Gastroesophageal sphincter (tissue), 3 donors: ENCODE results near the gene NOTO.

ENCODE experiments used
- CTCF ChIP-seq, 4 experiments: fragments of 200-600 bp in 2 of 4; fragments of 450-650 bp in 2 of 4; sonication (generic) in 1 of 4; IDR thresholded peaks; one replicate each; pipeline ENCODE4 v1.5.1; 2017 to 2019; ENCODE audit warnings: antibody characterized with exemption in 4 of 4, mild to moderate bottlenecking in 2 of 4, moderate library complexity in 2 of 4
- EP300 ChIP-seq: sonication (generic); formaldehyde crosslinking; IDR thresholded peaks from one replicate; pipeline ENCODE4 v1.6.1; 2017; ENCODE audit warnings: antibody characterized with exemption, mild to moderate bottlenecking

- TF ChIP-seq EP300 (no peak), CTCF (IDR thresholded peaks at IDR 0.05) (no peak)
Observed at GRCh38 chr2:73255007-73255644, 52.8 kb downstream of the NOTO start.
